H1 (cell line): ENCODE measurements around the gene CKMT1B. TPM values are rescaled to one million over a fixed set of nuclear protein-coding genes. Genes with fewer than 3 reads are reported as not detected.
"Not testable (repeated sequence)": the region's sequence is repeated elsewhere in the genome, so short reads cannot be mapped to it uniquely, and the experiment has no call there.

Experiments used
- CTCF ChIA-PET: fragments of 300-600 bp; sonication (Branson Sonifier 250); formaldehyde crosslinking; loops from one replicate; lab custom pipeline; 2021; ENCODE audit not compliant: partially characterized antibody; lab: Charles Lee
- POLR2A ChIA-PET: fragments of 300-600 bp; sonication (Branson Sonifier 250); formaldehyde crosslinking; loops from one replicate; lab custom pipeline; 2021; ENCODE audit warnings: inconsistent platforms; ENCODE audit not compliant: partially characterized antibody; lab: Charles Lee
- DNase-seq, 2 experiments: peaks; one replicate each; pipeline versions ENCODE4 v3.0.0 to v3.0.0-alpha.2; 2010 to 2022; ENCODE audit warnings: low spot score in 2 of 2, low read depth in 1 of 2, mixed read lengths in 1 of 2
- FAIRE-seq: peaks from 2 replicates; lab custom pipeline; 2011; peaks lifted over from hg19 to GRCh38; lab: Jason Lieb, UNC
- H2AFZ ChIP-seq: 2 replicates; pipeline ENCODE4 v1.8.1; 2012; ENCODE audit warnings: low read length, inconsistent platforms
- H2AK5ac ChIP-seq: 2 replicates; pipeline ENCODE4 v1.6.1; 2013; ENCODE audit warnings: low read depth, low read length
- H2BK120ac ChIP-seq: replicated peaks from 2 replicates; pipeline ENCODE3; 2013; ENCODE audit warnings: low read depth, low read length, inconsistent platforms
- H2BK12ac ChIP-seq: 2 replicates; pipeline ENCODE4 v1.6.1; 2013; ENCODE audit warnings: low read depth, low read length
- H2BK15ac ChIP-seq: 2 replicates; pipeline ENCODE4 v1.6.1; 2013; ENCODE audit warnings: low read length
- H2BK20ac ChIP-seq: 2 replicates; pipeline ENCODE4 v1.6.1; 2013; ENCODE audit warnings: low read length
- H2BK5ac ChIP-seq: 2 replicates; pipeline ENCODE4 v1.6.1; 2013; ENCODE audit warnings: low read depth, low read length
- H3K14ac ChIP-seq: 2 replicates; pipeline ENCODE4 v1.6.1; 2013; ENCODE audit warnings: inconsistent platforms; ENCODE audit not compliant: insufficient read length
- H3K18ac ChIP-seq: 2 replicates; pipeline ENCODE4 v1.6.1; 2013; ENCODE audit warnings: low read length; ENCODE audit errors: extremely low read depth
- H3K23ac ChIP-seq: 2 replicates; pipeline ENCODE4 v1.6.1; 2013; ENCODE audit warnings: inconsistent platforms; ENCODE audit not compliant: insufficient read length
- H3K23me2 ChIP-seq: 2 replicates; pipeline ENCODE4 v1.6.1; 2013; ENCODE audit warnings: low read depth, low read length
- H3K27ac ChIP-seq: 2 replicates; pipeline ENCODE4 v1.6.1; 2011; ENCODE audit warnings: low read depth, low read length, inconsistent platforms
- H3K27me3 ChIP-seq, 4 experiments: replicated peaks in 1 of 4; 1 replicate in 1 of 4; 2 replicates in 3 of 4; pipeline versions ENCODE4 v1.6.1 to v1.8.1; 2011 to 2013; ENCODE audit warnings: low read length in 3 of 4, mild to moderate bottlenecking in 3 of 4, inconsistent platforms in 2 of 4, mixed read lengths in 2 of 4, moderate library complexity in 1 of 4; ENCODE audit not compliant: control insufficient read depth in 3 of 4, insufficient read depth in 3 of 4; ENCODE audit errors: extremely low read depth in 1 of 4
- H3K36me3 ChIP-seq, 4 experiments: 2 replicates each; pipeline versions ENCODE4 v1.6.1 to v1.8.1; 2011 to 2013; ENCODE audit warnings: mild to moderate bottlenecking in 4 of 4, low read length in 3 of 4, moderate library complexity in 2 of 4, control low read depth in 1 of 4, inconsistent platforms in 1 of 4; ENCODE audit not compliant: insufficient read depth in 4 of 4, control insufficient read depth in 2 of 4
- H3K4ac ChIP-seq: replicated peaks from 2 replicates; pipeline ENCODE3; 2013; ENCODE audit warnings: low read length, low read depth, mixed read lengths, inconsistent platforms; ENCODE audit not compliant: insufficient read length
- H3K4me1 ChIP-seq, 4 experiments: replicated peaks in 1 of 4; 1 replicate in 1 of 4; 2 replicates in 3 of 4; pipeline versions ENCODE4 v1.6.1 to v1.8.1; 2011 to 2013; ENCODE audit warnings: low read length in 3 of 4, inconsistent platforms in 2 of 4, mixed read lengths in 1 of 4; ENCODE audit not compliant: insufficient read depth in 4 of 4, control insufficient read depth in 3 of 4
- H3K4me2 ChIP-seq, 2 experiments: 2 replicates each; pipeline versions ENCODE4 v1.6.1 to v1.8.1; 2011 to 2013; ENCODE audit warnings: low read depth in 2 of 2, low read length in 2 of 2, control low read depth in 1 of 2, inconsistent platforms in 1 of 2, mild to moderate bottlenecking in 1 of 2; ENCODE audit not compliant: insufficient read depth in 1 of 2
- H3K4me3 ChIP-seq, 4 experiments: fragments of 200-600, 300-600 bp in 1 of 4; sonication (generic), shearing (Covaris generic), sonication (Bioruptor Twin) in 1 of 4; 2 replicates each; pipeline versions ENCODE4 v1.5.1 to v1.8.1; 2011 to 2016; ENCODE audit warnings: low read length in 4 of 4, low read depth in 3 of 4, control low read depth in 2 of 4, inconsistent platforms in 2 of 4, mild to moderate bottlenecking in 2 of 4, mixed read lengths in 1 of 4, moderate library complexity in 1 of 4; ENCODE audit not compliant: insufficient read depth in 2 of 4; ENCODE audit errors: extremely low read depth in 1 of 4
- H3K56ac ChIP-seq: replicated peaks from 2 replicates; pipeline ENCODE3; 2013; ENCODE audit warnings: low read depth, mild to moderate bottlenecking, mixed read lengths, low read length, inconsistent platforms; ENCODE audit not compliant: insufficient read length
- H3K79me1 ChIP-seq: 2 replicates; pipeline ENCODE4 v1.6.1; 2013; ENCODE audit warnings: low read depth, low read length, control low read depth
- H3K79me2 ChIP-seq, 2 experiments: 2 replicates each; pipeline versions ENCODE4 v1.6.1 to v1.8.1; 2012 to 2013; ENCODE audit warnings: low read length in 2 of 2, mild to moderate bottlenecking in 2 of 2, inconsistent platforms in 1 of 2; ENCODE audit not compliant: insufficient read depth in 2 of 2, control insufficient read depth in 1 of 2
- H3K9ac ChIP-seq, 4 experiments: replicated peaks in 1 of 4; 1 replicate in 1 of 4; 2 replicates in 3 of 4; pipeline versions ENCODE4 v1.6.1 to v1.8.1; 2011 to 2013; ENCODE audit warnings: low read depth in 3 of 4, low read length in 3 of 4, control low read depth in 2 of 4, mild to moderate bottlenecking in 2 of 4, moderate library complexity in 2 of 4, inconsistent platforms in 1 of 4; ENCODE audit errors: extremely low read depth in 1 of 4
- H3K9me3 ChIP-seq, 2 experiments: 2 replicates each; pipeline versions ENCODE4 v1.6.1 to v1.8.1; 2012 to 2013; ENCODE audit warnings: mild to moderate bottlenecking in 2 of 2, moderate library complexity in 2 of 2, control low read depth in 1 of 2, inconsistent platforms in 1 of 2, low read depth in 1 of 2, low read length in 1 of 2, mixed read lengths in 1 of 2; ENCODE audit not compliant: insufficient read depth in 2 of 2
- H4K20me1 ChIP-seq, 2 experiments: replicated peaks in 1 of 2; 2 replicates each; pipeline versions ENCODE3 to v1.8.1; 2011 to 2013; ENCODE audit warnings: inconsistent platforms in 2 of 2, low read length in 2 of 2, mild to moderate bottlenecking in 1 of 2; ENCODE audit not compliant: insufficient read depth in 2 of 2, control insufficient read depth in 1 of 2
- H4K5ac ChIP-seq: 2 replicates; pipeline ENCODE4 v1.6.1; 2013; ENCODE audit warnings: low read length, low read depth, mixed read lengths, inconsistent platforms; ENCODE audit not compliant: insufficient read length
- H4K8ac ChIP-seq: 2 replicates; pipeline ENCODE4 v1.8.0; 2013; ENCODE audit warnings: mild to moderate bottlenecking, moderate library complexity, low read length, inconsistent platforms; ENCODE audit not compliant: insufficient read depth; ENCODE audit errors: extremely low read depth
- H4K91ac ChIP-seq: replicated peaks from 2 replicates; pipeline ENCODE3; 2013; ENCODE audit warnings: low read length, mixed read lengths, inconsistent platforms; ENCODE audit not compliant: insufficient read length
- WGBS, 2 experiments: shearing (Covaris generic) in 1 of 2; methylation state at CpG; one replicate each; pipeline versions ENCODE4 v1.1.6 to v1.1.7; 2013 to 2015; ENCODE audit warnings: low lambda C conversion rate in 2 of 2, mixed read lengths in 2 of 2, inconsistent platforms in 1 of 2, low coverage in 1 of 2, missing lambda C conversion rate in 1 of 2; ENCODE audit not compliant: insufficient replicate concordance in 2 of 2, insufficient coverage in 1 of 2, insufficient read length in 1 of 2; ENCODE audit errors: extremely low coverage in 1 of 2, missing lambda C conversion rate in 1 of 2; 5-methylcytosine and 5-hydroxymethylcytosine counted together
- polyA plus RNA-seq, 7 experiments: library from polyadenylated mRNA; depleted of rRNA in 3 of 7; stranded (reverse) in 5 of 7; unstranded in 2 of 7; fragments of >200 nt in 5 of 7; fragments of 200-250 nt in 2 of 7; gene quantifications; 1 replicate in 5 of 7; 2 replicates in 1 of 7; 4 replicates in 1 of 7; pipeline versions ENCODE4 v1.2.1 to v1.2.3, GENCODE V29; 2011 to 2013; ENCODE audit warnings: missing spikeins in 2 of 7, mixed read lengths in 2 of 7
- total RNA-seq: library from RNA; stranded (reverse); fragmentation: NEBNext Ultra II Directional; extraction: Animal tissue kit (Norgen Biotek cat#: 25700); gene quantifications from 2 replicates; pipeline ENCODE4 v1.2.1, GENCODE V29; 2021

CKMT1B gene
- total and polyA plus RNA-seq, 2 of the 8 experiments (the other 6 are each of a cell fraction or from before 2014, with no cell fraction given) = 27.1 to 91.3 TPM

DNA sequence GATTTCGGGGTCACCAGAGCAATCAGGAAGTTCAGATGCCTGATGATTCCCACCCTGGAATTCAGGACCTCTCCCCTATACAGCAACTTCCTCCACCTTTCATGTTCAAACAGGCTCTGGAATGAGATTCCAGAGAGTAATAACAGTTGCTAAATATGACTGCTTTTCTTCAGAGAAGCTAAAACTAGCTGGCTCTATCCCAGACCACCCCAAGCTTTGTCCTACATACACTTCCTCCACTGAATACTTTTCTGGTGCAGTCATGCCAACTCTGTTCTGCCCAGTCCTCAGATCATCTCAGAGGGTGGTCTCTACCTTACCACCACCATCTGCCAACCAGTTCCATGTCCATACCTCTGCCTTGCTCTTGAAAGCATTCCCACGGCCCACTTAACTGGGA lies 27.2 kb upstream of the CKMT1B start:
- H4K91ac ChIP-seq, H4K20me1 ChIP-seq, DNase-seq, H3K56ac ChIP-seq, H3K4me3 ChIP-seq, POLR2A ChIA-PET, H3K9me3 ChIP-seq, H3K4me1 ChIP-seq, H2BK15ac ChIP-seq, H3K79me2 ChIP-seq, CTCF ChIA-PET, H3K23me2 ChIP-seq, H2BK12ac ChIP-seq, H3K27ac ChIP-seq, H3K27me3 ChIP-seq, H3K18ac ChIP-seq, H3K9ac ChIP-seq, H3K14ac ChIP-seq, H3K23ac ChIP-seq, H2BK120ac ChIP-seq, H2AK5ac ChIP-seq, H3K79me1 ChIP-seq, H3K4me2 ChIP-seq, H3K4ac ChIP-seq, H4K5ac ChIP-seq, FAIRE-seq, H4K8ac ChIP-seq, H2BK5ac ChIP-seq, H2AFZ ChIP-seq, H3K36me3 ChIP-seq, H2BK20ac ChIP-seq: not testable (repeated sequence)
- no CpG with 5 or more reads among the region's 2 CpGs for WGBS, 2 experiments

DNA sequence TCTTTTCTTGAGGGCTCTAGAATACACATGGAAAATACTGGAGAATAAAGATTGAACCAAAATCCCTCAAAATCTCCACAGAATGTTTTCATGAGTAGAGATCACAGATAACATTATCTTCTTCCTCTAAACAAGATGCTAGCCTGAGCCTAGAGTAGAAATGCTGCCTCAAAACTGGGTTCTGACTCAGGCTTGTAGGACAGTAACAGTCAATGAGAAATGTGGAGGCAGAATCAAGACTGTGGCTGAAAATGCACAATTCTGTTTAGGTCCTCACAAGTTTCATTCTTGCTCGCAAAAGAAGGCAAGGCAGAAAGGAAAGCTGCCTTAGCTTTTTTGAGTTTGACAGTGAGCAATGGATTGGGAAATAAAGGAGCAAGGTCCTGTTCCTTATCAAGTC lies 19.2 kb upstream of the CKMT1B start:
- H4K5ac ChIP-seq, H3K23ac ChIP-seq, H3K4me3 ChIP-seq, DNase-seq, H2BK12ac ChIP-seq, H3K79me2 ChIP-seq, H4K20me1 ChIP-seq, H3K4me2 ChIP-seq, H3K27me3 ChIP-seq, H2BK120ac ChIP-seq, H3K27ac ChIP-seq, H3K4ac ChIP-seq, H2BK15ac ChIP-seq, H2AK5ac ChIP-seq, H3K79me1 ChIP-seq, H2BK20ac ChIP-seq, H3K9me3 ChIP-seq, H3K23me2 ChIP-seq, H3K18ac ChIP-seq, H3K9ac ChIP-seq, H4K91ac ChIP-seq, H3K56ac ChIP-seq, POLR2A ChIA-PET, H4K8ac ChIP-seq, H2BK5ac ChIP-seq, H2AFZ ChIP-seq, FAIRE-seq, H3K14ac ChIP-seq, H3K4me1 ChIP-seq, H3K36me3 ChIP-seq, CTCF ChIA-PET: not testable (repeated sequence)
- WGBS, 2 experiments = no CpG with 5 or more reads among the region's 1 CpG
